OCI-LY7 (cell line): ENCODE data around the gene RAD51. TPM values are rescaled to one million over a fixed set of nuclear protein-coding genes. Genes with fewer than 3 reads are reported as not detected.
"Not testable (repeated sequence)": the region's sequence is repeated elsewhere in the genome, so short reads cannot be mapped to it uniquely, and the experiment has no call there.

ENCODE experiments used
- BruUV-seq: library from RNA; stranded (reverse); fragments of 400-500 nt; replicated peaks from 2 replicates; lab custom pipeline; 2021; lab: Mats Ljungman, UMichigan
- CTCF ChIA-PET: fragments of 300-600 bp; sonication (Branson Sonifier 250); formaldehyde crosslinking; loops from one replicate; lab custom pipeline; 2022; ENCODE audit warnings: antibody characterized with exemption; ENCODE audit not compliant: unreplicated experiment; lab: Charles Lee
- POLR2A ChIA-PET: fragments of 300-600 bp; sonication (Branson Sonifier 250); formaldehyde crosslinking; loops from one replicate; lab custom pipeline; 2022; ENCODE audit warnings: antibody characterized with exemption; lab: Charles Lee
- DNase-seq: peaks from one replicate; pipeline ENCODE4 v3.0.0-alpha.2; 2015; ENCODE audit warnings: low spot score
- H2AFZ ChIP-seq: fragments of 200-600 bp; sonication (generic), shearing (Covaris generic); 2 replicates; pipeline ENCODE4 v1.6.1; 2014; ENCODE audit warnings: mild to moderate bottlenecking, antibody characterized with exemption, low read length, moderate library complexity
- H3K27ac ChIP-seq: fragments of 200-600 bp; sonication (generic); 2 replicates; pipeline ENCODE4 v1.5.1; 2014; ENCODE audit warnings: mixed run types, low read depth, mild to moderate bottlenecking, moderate library complexity, low read length, inconsistent platforms; ENCODE audit not compliant: poor library complexity, severe bottlenecking
- H3K36me3 ChIP-seq: fragments of 200-600 bp; sonication (generic); 2 replicates; pipeline ENCODE4 v1.6.1; 2014; ENCODE audit warnings: mild to moderate bottlenecking, antibody characterized with exemption, low read length, moderate library complexity, mixed read lengths; ENCODE audit not compliant: insufficient read depth
- H3K4me1 ChIP-seq: fragments of 200-600 bp; sonication (generic); 2 replicates; pipeline ENCODE4 v1.5.1; 2014; ENCODE audit warnings: mild to moderate bottlenecking, low read length; ENCODE audit not compliant: insufficient read depth, poor library complexity, severe bottlenecking
- H3K4me2 ChIP-seq: fragments of 200-600 bp; sonication (generic); 2 replicates; pipeline ENCODE4 v1.6.1; 2014; ENCODE audit warnings: mild to moderate bottlenecking, low read length
- H3K4me3 ChIP-seq: fragments of 200-600 bp; sonication (generic); 2 replicates; pipeline ENCODE4 v1.5.1; 2014; ENCODE audit warnings: mild to moderate bottlenecking, low read depth, low read length; ENCODE audit not compliant: poor library complexity, severe bottlenecking
- H3K79me2 ChIP-seq: fragments of 200-600 bp; sonication (generic); 2 replicates; pipeline ENCODE4 v1.6.1; 2016; ENCODE audit warnings: low read depth, mild to moderate bottlenecking, low read length, moderate library complexity, mixed read lengths; ENCODE audit not compliant: insufficient read depth
- H3K9me2 ChIP-seq: fragments of 200-600 bp; sonication (generic); 2 replicates; pipeline ENCODE4 v1.6.1; 2016; ENCODE audit warnings: mild to moderate bottlenecking, low read length, mixed read lengths; ENCODE audit not compliant: insufficient read depth
- H3K9me3 ChIP-seq: fragments of 200-600 bp; sonication (generic); 2 replicates; pipeline ENCODE4 v1.6.1; 2014; ENCODE audit warnings: mild to moderate bottlenecking, mixed run types, low read length, mixed read lengths
- H4K20me1 ChIP-seq: fragments of 200-600 bp; sonication (generic); 2 replicates; pipeline ENCODE4 v1.6.1; 2014; ENCODE audit warnings: mild to moderate bottlenecking, antibody characterized with exemption, low read length, moderate library complexity, mixed read lengths; ENCODE audit not compliant: insufficient read depth
- EZH2phosphoT487 ChIP-seq: fragments of 200-600 bp; sonication (generic); IDR thresholded peaks from 2 replicates; pipeline ENCODE4 v1.6.1; 2018; ENCODE audit warnings: low read depth, borderline replicate concordance, mild to moderate bottlenecking, mixed run types, antibody characterized with exemption, low read length, moderate library complexity, mixed read lengths
- intact Hi-C: fragments of 100-400 bp; cut with micrococcal nuclease; formaldehyde crosslinking; loops from one replicate; pipeline ENCODE4 v1.10.0; 2022; ENCODE audit not compliant: unreplicated experiment
- total RNA-seq, 2 experiments: library from RNA; depleted of rRNA in 1 of 2; stranded (reverse); fragments of >200 nt in 1 of 2; shearing (Covaris generic) in 1 of 2; gene quantifications; 2 replicates each; pipeline ENCODE4 v1.2.3, GENCODE V29; 2014 to 2022
- TF ChIP-seq, protein P1 (sequence below): fragments of 200-600 bp; sonication (generic); conservative IDR thresholded peaks from 2 replicates; pipeline ENCODE4 v1.5.1; 2014; ENCODE audit warnings: mild to moderate bottlenecking, antibody characterized with exemption, low read length, moderate library complexity, mixed read lengths

RAD51 gene
- total RNA-seq, 2 experiments from 2014 or later, result 45.8 to 86.8 TPM

DNA sequence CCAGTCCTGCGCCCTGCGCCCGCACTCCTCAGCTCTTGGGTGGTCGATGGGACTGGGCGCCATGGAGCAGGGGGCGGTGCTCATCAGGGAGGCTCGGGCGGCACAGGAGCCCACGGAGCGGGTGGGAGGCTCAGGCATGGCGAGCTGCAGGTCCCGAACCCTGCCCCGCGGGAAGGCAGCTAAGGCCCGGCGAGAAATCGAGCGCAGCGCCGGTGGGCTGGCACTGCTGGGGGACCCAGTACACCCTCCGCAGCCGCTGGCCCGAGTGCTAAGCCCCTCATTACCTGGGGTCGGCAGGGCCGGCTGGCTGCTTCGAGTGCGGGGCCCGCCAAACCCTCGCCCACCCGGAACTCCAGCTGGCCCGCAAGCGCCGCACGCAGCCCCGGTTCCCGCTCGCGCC, 18.1 kb upstream of the RAD51 start:
- H3K9me2 ChIP-seq, H3K4me3 ChIP-seq, POLR2A ChIA-PET, H3K36me3 ChIP-seq, H3K4me2 ChIP-seq, H3K27ac ChIP-seq, H3K79me2 ChIP-seq, DNase-seq, BruUV-seq, H2AFZ ChIP-seq, H3K9me3 ChIP-seq, CTCF ChIA-PET, H4K20me1 ChIP-seq: not testable (repeated sequence)
- peaks cover 29% of the 10 kb centered on the region for H3K4me1 ChIP-seq
- intact Hi-C loops, result loop anchor here (5.0 kb wide), 3 partner anchors 65 to 215 kb away; partner anchors contain the start of gene VPS18

DNA sequence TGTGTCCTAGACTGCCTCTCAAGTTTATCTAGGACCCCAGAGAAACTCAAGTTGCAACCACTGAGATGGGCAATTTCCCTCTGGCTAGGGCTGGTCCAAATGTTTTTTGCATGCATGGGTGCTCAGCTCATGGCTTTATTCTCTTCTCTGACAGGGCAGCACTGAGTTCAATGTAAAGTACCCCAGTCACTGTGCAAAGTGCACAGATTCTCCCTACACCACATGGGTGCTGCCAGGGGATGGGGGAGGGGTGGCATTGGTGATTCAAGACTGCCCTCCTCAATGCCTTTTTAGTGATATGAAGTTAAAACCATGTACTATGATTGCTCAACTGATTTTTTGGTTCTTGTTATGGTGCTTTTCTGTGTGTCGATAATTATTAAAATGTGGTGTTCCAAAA, 14.8 kb upstream of the RAD51 start:
- peaks cover 19% of the 10 kb centered on the region for H3K4me1 ChIP-seq
- no peaks in the 10 kb centered on the region for H3K9me2 ChIP-seq
- DNase-seq, result peak; percentile 21
- H3K4me3 ChIP-seq, result no peak overlapping the region
- TF ChIP-seq EZH2phosphoT487, result no peak
- TF ChIP-seq, protein P1, sequence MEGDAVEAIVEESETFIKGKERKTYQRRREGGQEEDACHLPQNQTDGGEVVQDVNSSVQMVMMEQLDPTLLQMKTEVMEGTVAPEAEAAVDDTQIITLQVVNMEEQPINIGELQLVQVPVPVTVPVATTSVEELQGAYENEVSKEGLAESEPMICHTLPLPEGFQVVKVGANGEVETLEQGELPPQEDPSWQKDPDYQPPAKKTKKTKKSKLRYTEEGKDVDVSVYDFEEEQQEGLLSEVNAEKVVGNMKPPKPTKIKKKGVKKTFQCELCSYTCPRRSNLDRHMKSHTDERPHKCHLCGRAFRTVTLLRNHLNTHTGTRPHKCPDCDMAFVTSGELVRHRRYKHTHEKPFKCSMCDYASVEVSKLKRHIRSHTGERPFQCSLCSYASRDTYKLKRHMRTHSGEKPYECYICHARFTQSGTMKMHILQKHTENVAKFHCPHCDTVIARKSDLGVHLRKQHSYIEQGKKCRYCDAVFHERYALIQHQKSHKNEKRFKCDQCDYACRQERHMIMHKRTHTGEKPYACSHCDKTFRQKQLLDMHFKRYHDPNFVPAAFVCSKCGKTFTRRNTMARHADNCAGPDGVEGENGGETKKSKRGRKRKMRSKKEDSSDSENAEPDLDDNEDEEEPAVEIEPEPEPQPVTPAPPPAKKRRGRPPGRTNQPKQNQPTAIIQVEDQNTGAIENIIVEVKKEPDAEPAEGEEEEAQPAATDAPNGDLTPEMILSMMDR, result no peak
- H2AFZ ChIP-seq, result no peak overlapping the region; the same call in 1 of the 2 replicates
- H4K20me1 ChIP-seq, result no peaks in the 10 kb centered on the region
- BruUV-seq, result no TSS peak
- H3K27ac ChIP-seq, result peak overlapping the region; percentile 63
- POLR2A ChIA-PET, result interaction anchor here (0.6 to 3.0 kb wide), 3 partner anchors 14 to 90 kb away, joined by 4 to 9 read pairs (median 4); partner anchors contain the start of genes C15orf62 and RAD51
- H3K4me2 ChIP-seq, result peak overlapping the region; percentile 21; the same call in 1 of the 2 replicates
- intact Hi-C loops, result no loop called here
- H3K9me3 ChIP-seq, result no peaks in the 10 kb centered on the region
- no peaks in the 10 kb centered on the region for H3K79me2 ChIP-seq
- no peaks in the 10 kb centered on the region for H3K36me3 ChIP-seq
- CTCF ChIA-PET, result interaction anchor here (1.3 kb wide), 1 partner anchor 214 kb away, joined by 5 read pairs; the partner anchor contains the start of gene VPS18

DNA sequence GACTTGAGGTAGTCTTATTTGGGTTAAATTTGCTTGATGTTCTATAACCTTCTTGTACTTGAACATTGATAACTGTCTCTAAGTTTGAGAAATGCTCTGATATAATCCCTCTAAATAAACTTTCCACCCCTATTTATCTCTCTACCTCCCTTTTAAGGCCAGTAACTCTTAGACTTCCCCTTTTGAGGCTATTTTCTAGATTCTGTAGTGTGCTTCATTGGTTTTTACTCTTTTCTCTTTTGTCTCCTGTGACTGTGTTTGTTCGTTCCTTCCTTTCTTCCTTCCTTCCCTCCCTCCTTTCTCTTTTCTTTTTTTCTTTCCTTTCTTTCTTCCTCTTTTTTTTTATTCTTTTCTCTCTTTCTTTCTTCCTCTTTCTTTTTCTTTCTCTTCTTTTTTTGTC, 14.0 kb upstream of the RAD51 start:
- Histone ChIP-seq H3K4me1 (peaks cover 19% of the 10 kb centered on the region), H3K27ac (peak overlapping the region; percentile 63), H3K4me2 (peak overlapping the region; percentile 38), H2AFZ (peak overlapping the region; percentile 13; the same call in 1 of the 2 replicates)
- H4K20me1 ChIP-seq, H3K9me3 ChIP-seq, H3K4me3 ChIP-seq, H3K9me2 ChIP-seq, H3K36me3 ChIP-seq, H3K79me2 ChIP-seq, CTCF ChIA-PET, BruUV-seq, intact Hi-C loops: not testable (repeated sequence)
- peak; percentile 48 for DNase-seq
- POLR2A ChIA-PET, result interaction anchor here (3.0 kb wide), 1 partner anchor 13 kb away, joined by 9 read pairs; the partner anchor contains the start of gene RAD51
